Measurements from ENCODE around the gene MCOLN3.
A peak's percentile ranks its signal among the peaks of the same experiment; 100 is the strongest.

Gene MCOLN3

GRCh38 chr1:84998642-84999280 is 49.5 kb downstream of the MCOLN3 start:
- no peak for TF ChIP-seq CTCF (IDR thresholded peaks at IDR 0.05; ENCODE audit: low read depth, low read length)
- Histone ChIP-seq H3K4me3 (ENCODE audit: low read depth, low read length) (no peak overlapping the region), H3K4me1 (no peaks in the 10 kb centered on the region), H3K9me3 (no peaks in the 10 kb centered on the region), H3K27me3 (peaks cover 42% of the 10 kb centered on the region), H3K36me3 (no peaks in the 10 kb centered on the region)
- no peak for DNase-seq

GRCh38 chr1:84997667-84998600 is 50.4 kb downstream of the MCOLN3 start:
- Histone ChIP-seq H3K9me3 (no peaks in the 10 kb centered on the region), H3K4me1 (no peaks in the 10 kb centered on the region), H3K4me3 (ENCODE audit: low read depth, low read length) (no peak overlapping the region), H3K36me3 (no peaks in the 10 kb centered on the region), H3K27me3 (peaks cover 42% of the 10 kb centered on the region)
- no peak for TF ChIP-seq CTCF (IDR thresholded peaks at IDR 0.05; ENCODE audit: low read depth, low read length)
- peak; percentile 4 for DNase-seq

- Histone ChIP-seq H3K4me3 (ENCODE audit: low read depth, low read length) (peak within 1 kb of the TSS; percentile 39), H3K4me1 (no peaks in the 10 kb centered on the region), H3K36me3 (no peaks in the 10 kb centered on the region), H3K9me3 (no peaks in the 10 kb centered on the region), H3K27me3 (peaks cover 42% of the 10 kb centered on the region)
- peak; percentile 47 for DNase-seq
- TF ChIP-seq CTCF (IDR thresholded peaks at IDR 0.05; ENCODE audit: low read depth, low read length) = no peak
These were observed 51.2 kb downstream of the MCOLN3 start, which contains the start of gene MCOLN2 for GRCh38 chr1:84996846-84997666. MCOLN2 (minus strand) TSS chr1:84997113; CDS start chr1:84996872, 241 bp downstream.

GRCh38 chr1:84995484-84996334 is 52.6 kb downstream of the MCOLN3 start:
- no peak for TF ChIP-seq CTCF (IDR thresholded peaks at IDR 0.05; ENCODE audit: low read depth, low read length)

GRCh38 chr1:84991097-84991920 is 57.0 kb downstream of the MCOLN3 start:
- no peaks in the 10 kb centered on the region for H3K4me1 ChIP-seq

More at GRCh38 chr1:84995484-84996334, 52.6 kb downstream of the MCOLN3 start:
- Histone ChIP-seq H3K36me3 (no peaks in the 10 kb centered on the region), H3K9me3 (no peaks in the 10 kb centered on the region), H3K4me1 (no peaks in the 10 kb centered on the region), H3K27me3 (peaks cover 36% of the 10 kb centered on the region), H3K4me3 (ENCODE audit: low read depth, low read length) (no peak overlapping the region)
- DNase-seq = no peak

More at GRCh38 chr1:84991097-84991920, 57.0 kb downstream of the MCOLN3 start:
- H3K36me3 ChIP-seq = no peaks in the 10 kb centered on the region
- no peak for DNase-seq
- H3K27me3 ChIP-seq = peaks cover 3% of the 10 kb centered on the region; the same call in 1 of the 2 replicates
- no peak for TF ChIP-seq CTCF (IDR thresholded peaks at IDR 0.05; ENCODE audit: low read depth, low read length)
- H3K4me3 ChIP-seq (ENCODE audit: low read depth, low read length) = no peak overlapping the region
- H3K9me3 ChIP-seq = no peaks in the 10 kb centered on the region

Measured in BE2C (cell line).